Loucy (cell line): ENCODE data around the gene ARHGAP19.

Source experiments
- CTCF ChIP-seq: fragments of 200-600 bp; sonication (generic); conservative IDR thresholded peaks from 2 replicates; pipeline ENCODE4 v1.5.1; 2014; ENCODE audit warnings: mild to moderate bottlenecking, antibody characterized with exemption, low read length
- EZH2phosphoT487 ChIP-seq: fragments of 200-600 bp; IDR thresholded peaks from 2 replicates; pipeline ENCODE4 v1.6.1; 2018; ENCODE audit warnings: antibody characterized with exemption, mild to moderate bottlenecking, moderate library complexity, borderline replicate concordance

GRCh38 chr10:97228130-97228774, 64.2 kb downstream of the ARHGAP19 start:
- no peak for TF ChIP-seq EZH2phosphoT487
- TF ChIP-seq CTCF: no peak
